Measurements from ENCODE around the gene MARCHF3. TPM values are rescaled to one million over a fixed set of nuclear protein-coding genes. Genes with fewer than 3 reads are reported as not detected.
"Not testable (repeated sequence)": the region's sequence is repeated elsewhere in the genome, so short reads cannot be mapped to it uniquely, and the experiment has no call there.

MARCHF3 gene
- total RNA-seq, 4 donors from 2014 or later, result 1.7 to 13.9 (median 2.5) TPM

- Histone ChIP-seq H3K27ac (replicated peaks in 1 of 4) (no peak overlapping the region), H3K4me3 (no peak overlapping the region), H3K27me3 (no peaks in the 10 kb centered on the region)
Observed at GRCh38 chr5:126914801-126915436, 115.4 kb downstream of the MARCHF3 start.

GRCh38 chr5:126912616-126913200 is 117.7 kb downstream of the MARCHF3 start:
- Histone ChIP-seq H3K36me3 (peaks cover 0 to 24% (median 0%) of the 10 kb centered on the region in 4 donors), H3K27ac (replicated peaks in 1 of 4) (no peak overlapping the region), H3K9me3 (no peaks in the 10 kb centered on the region), H3K4me1 (no peaks in the 10 kb centered on the region), H3K4me3 (no peak overlapping the region), H3K27me3 (no peaks in the 10 kb centered on the region)
- 83% methylated on average over 6 of the region's 6 CpGs for WGBS
- TF ChIP-seq POLR2A (IDR thresholded peaks at IDR 0.05; ENCODE audit: low read depth), result no peak
- no peak for TF ChIP-seq CTCF (IDR thresholded peaks at IDR 0.05)
- TF ChIP-seq POLR2AphosphoS5 (IDR thresholded peaks at IDR 0.05), result no peak
- no peak for TF ChIP-seq EP300 (IDR thresholded peaks at IDR 0.05)
- intact Hi-C loops (cut with DNase I), result no loop called here
- no peak for DNase-seq (ENCODE audit: extremely low spot score)

More at GRCh38 chr5:126914801-126915436, 115.4 kb downstream of the MARCHF3 start:
- H3K4me1 ChIP-seq, result peaks cover 0 to 15% (median 3%) of the 10 kb centered on the region in 4 donors
- 98% methylated on average over 8 of the region's 9 CpGs for WGBS
- DNase-seq (ENCODE audit: extremely low spot score), result no peak
- no peaks in the 10 kb centered on the region for H3K9me3 ChIP-seq
- intact Hi-C loops (cut with DNase I), result no loop called here
- peaks cover 0 to 16% (median 0%) of the 10 kb centered on the region in 4 donors for H3K36me3 ChIP-seq
- TF ChIP-seq EP300 (IDR thresholded peaks at IDR 0.05), result no peak
- TF ChIP-seq CTCF (IDR thresholded peaks at IDR 0.05), result no peak
- TF ChIP-seq POLR2AphosphoS5 (IDR thresholded peaks at IDR 0.05), result no peak
- no peak for TF ChIP-seq POLR2A (IDR thresholded peaks at IDR 0.05; ENCODE audit: low read depth)

- intact Hi-C loops (cut with DNase I), result no loop called here
- no peak for DNase-seq (ENCODE audit: extremely low spot score)
- no peak overlapping the region for H3K27ac ChIP-seq (replicated peaks in 1 of 4)
- 61% methylated on average over 3 of the region's 3 CpGs for WGBS
- no peaks in the 10 kb centered on the region for H3K4me1 ChIP-seq
- no peaks in the 10 kb centered on the region for H3K9me3 ChIP-seq
- no peak overlapping the region for H3K4me3 ChIP-seq
- H3K36me3 ChIP-seq, result peaks cover 0 to 21% (median 0%) of the 10 kb centered on the region in 4 donors
- TF ChIP-seq POLR2A (IDR thresholded peaks at IDR 0.05; ENCODE audit: low read depth) (no peak), EP300 (IDR thresholded peaks at IDR 0.05) (no peak), POLR2AphosphoS5 (IDR thresholded peaks at IDR 0.05) (no peak), CTCF (IDR thresholded peaks at IDR 0.05) (no peak)
- no peaks in the 10 kb centered on the region for H3K27me3 ChIP-seq
Observed at GRCh38 chr5:126911986-126912385, 118.4 kb downstream of the MARCHF3 start.

GRCh38 chr5:126909856-126910255 is 120.5 kb downstream of the MARCHF3 start:
- intact Hi-C loops (cut with DNase I), result no loop called here
- WGBS, result 88% methylated on average over 2 of the region's 2 CpGs
- H3K9me3 ChIP-seq, result no peaks in the 10 kb centered on the region

GRCh38 chr5:126904407-126904806 is 126.0 kb downstream of the MARCHF3 start:
- WGBS, result 100% methylated on average over 1 of the region's 1 CpG
- DNase-seq (ENCODE audit: extremely low spot score); H3K4me3 ChIP-seq; intact Hi-C loops (cut with DNase I); H3K4me1 ChIP-seq; H3K27ac ChIP-seq (replicated peaks in 1 of 4); H3K9me3 ChIP-seq; H3K27me3 ChIP-seq: not testable (repeated sequence)
- peaks cover 0 to 11% (median 0%) of the 10 kb centered on the region in 4 donors for H3K36me3 ChIP-seq

More at GRCh38 chr5:126909856-126910255, 120.5 kb downstream of the MARCHF3 start:
- H3K36me3 ChIP-seq, result peaks cover 0 to 19% (median 0%) of the 10 kb centered on the region in 4 donors
- no peak overlapping the region for H3K27ac ChIP-seq (replicated peaks in 1 of 4)
- DNase-seq (ENCODE audit: extremely low spot score), result no peak
- no peak overlapping the region for H3K4me3 ChIP-seq
- H3K4me1 ChIP-seq, result no peaks in the 10 kb centered on the region
- TF ChIP-seq POLR2AphosphoS5 (IDR thresholded peaks at IDR 0.05) (no peak), CTCF (IDR thresholded peaks at IDR 0.05) (no peak), EP300 (IDR thresholded peaks at IDR 0.05) (no peak), POLR2A (IDR thresholded peaks at IDR 0.05; ENCODE audit: low read depth) (no peak)
- H3K27me3 ChIP-seq, result no peaks in the 10 kb centered on the region

Data from esophagus muscularis mucosa (tissue), 4 donors.